GM19455 (cell line): Measurements from ENCODE around the gene KRT10.

Source experiments
- ATAC-seq: cut with Tn5 transposase; IDR thresholded peaks from one replicate; pipeline ENCODE4 v1.9.1; 2021; ENCODE audit not compliant: unreplicated experiment

KRT10 gene

GRCh38 chr17:40809721-40810421 lies 12.5 kb downstream of the KRT10 start:
- no peak for ATAC-seq

DNA sequence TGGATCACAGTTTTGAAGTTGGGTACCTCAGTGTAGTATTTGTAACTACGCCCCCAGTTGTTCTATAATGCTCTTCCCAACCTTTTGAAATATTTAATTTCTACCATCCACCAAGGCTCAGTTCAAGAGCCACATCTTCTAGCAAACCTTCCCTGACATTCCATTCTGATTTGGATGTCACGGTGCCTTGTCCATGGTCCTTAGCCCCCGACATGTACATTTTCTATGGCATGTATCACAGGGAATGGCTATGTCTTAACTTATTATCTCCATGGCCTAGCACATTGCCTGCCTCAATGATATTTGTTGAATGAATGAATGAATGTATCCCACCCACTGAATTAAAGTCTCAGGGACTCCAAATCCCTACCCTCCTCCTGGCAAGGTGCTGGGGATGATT lies 16.3 kb downstream of the KRT10 start:
- ATAC-seq: no peak

DNA sequence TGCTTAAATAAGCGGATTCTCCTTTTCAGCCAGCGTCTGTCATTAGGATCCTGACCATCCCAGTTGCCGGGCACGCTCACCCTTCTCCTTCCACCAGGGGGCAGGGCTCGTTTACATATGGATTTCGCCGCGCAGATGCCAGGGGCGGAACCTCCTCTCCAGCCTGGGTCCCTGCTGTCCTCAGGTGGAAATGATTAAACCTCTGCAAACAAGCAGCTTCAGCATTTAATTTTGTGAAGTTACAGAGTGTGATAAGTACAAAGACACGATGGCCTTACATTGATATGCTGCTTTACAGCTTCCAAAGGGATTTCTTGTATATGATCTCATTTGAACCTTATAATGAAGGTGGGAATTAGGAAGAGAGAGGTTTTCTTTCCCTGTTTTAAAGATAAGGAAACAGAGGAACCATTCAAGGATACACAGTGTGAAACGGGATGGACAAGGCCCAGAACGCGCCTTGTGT lies 18.8 kb downstream of the KRT10 start:
- no peak for ATAC-seq

DNA sequence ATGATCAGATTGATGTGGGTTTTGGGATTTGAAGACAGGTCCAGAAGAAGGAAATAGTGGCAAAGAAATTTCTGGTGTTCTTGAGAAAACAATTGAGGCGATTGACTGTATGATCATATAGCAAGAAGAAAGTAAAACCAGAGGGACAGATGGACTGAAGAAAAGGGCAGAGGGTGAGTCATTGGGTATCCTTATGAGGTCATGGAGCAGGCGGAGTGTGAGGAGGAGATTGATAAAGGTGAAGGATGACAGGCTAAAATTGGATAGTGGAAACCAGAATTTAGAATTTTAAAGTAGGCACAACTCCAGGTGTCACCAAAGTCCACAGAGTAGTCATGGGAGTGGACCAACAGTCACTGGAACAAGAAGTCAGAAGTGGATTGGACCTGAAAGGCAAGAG lies 21.3 kb downstream of the KRT10 start:
- ATAC-seq: no peak

GRCh38 chr17:40800381-40800780 lies 22.0 kb downstream of the KRT10 start:
- ATAC-seq: no peak

DNA sequence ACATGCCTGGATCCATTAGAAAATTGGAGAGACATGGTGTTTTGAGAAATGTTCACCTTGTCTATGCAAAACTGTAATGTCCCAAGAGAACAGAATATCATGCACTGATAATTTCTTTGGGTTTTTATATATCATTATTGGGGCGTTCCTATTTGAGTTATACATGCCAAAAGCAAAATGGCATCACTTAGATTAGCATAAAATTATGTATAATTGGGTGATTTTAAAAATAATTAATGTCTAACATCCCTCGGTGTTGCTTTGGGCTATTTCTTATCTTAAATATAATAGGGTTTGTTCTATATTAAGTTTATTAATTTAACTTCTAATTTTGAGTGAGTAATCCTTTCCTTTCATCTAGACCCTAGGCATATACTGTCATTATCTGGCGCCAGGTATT lies 22.6 kb downstream of the KRT10 start, which contains the start of gene KRT28:
KRT28 (minus strand) TSS at position 101 of the 400 bp plus-strand sequence; CDS start at position 35, 66 bp downstream.
- ATAC-seq: no peak

DNA sequence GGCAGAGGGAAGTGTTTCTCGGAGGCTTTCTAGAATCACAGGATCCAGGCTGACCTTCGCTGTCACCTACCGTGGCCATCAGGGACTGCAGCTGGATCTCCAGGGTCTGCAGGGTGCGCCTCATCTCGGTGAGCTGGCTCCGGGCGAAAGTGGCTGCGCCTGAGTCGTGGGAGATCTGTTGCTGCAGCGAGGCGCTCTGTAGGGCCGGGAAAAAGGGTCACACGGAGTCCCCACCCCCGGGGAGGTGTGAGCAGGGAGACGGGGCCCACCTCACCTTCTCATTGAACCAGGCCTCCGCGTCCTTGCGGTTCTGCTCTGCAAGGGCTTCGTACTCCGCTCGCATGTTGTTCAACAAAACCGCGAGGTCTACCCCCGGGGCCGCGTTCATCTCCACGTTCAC lies 25.6 kb downstream of the KRT10 start:
- ATAC-seq: no peak

DNA sequence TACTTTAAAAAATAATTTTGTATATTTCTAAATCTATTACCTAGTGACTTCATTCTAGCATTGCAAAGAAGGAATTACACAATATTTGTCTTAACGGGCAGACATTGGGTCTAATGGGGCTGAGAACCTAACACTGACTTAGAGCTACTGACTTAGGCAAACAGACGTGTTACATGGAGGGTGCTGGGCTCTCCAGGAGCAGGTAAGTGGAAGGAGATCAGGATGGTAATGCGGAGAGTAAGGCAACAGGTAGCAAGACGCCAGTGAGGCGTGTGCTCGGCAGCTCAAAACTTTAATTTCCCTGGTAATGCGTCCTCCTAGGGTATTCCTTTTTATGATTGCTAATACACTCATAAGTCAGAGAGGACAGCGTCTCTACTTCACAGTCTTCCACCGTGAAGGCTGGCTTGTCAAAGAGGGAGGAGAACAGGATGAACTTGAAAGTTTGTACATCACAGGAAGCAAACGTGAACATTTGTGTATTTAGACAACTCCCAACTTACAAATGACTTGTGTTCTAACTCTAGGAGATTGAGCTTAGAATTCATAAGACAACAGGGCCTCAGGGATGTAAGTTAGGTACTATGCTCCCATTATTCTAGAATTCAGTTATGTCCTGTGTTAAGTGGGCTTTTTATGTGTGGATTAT lies 27.3 kb downstream of the KRT10 start:
- no peak for ATAC-seq

DNA sequence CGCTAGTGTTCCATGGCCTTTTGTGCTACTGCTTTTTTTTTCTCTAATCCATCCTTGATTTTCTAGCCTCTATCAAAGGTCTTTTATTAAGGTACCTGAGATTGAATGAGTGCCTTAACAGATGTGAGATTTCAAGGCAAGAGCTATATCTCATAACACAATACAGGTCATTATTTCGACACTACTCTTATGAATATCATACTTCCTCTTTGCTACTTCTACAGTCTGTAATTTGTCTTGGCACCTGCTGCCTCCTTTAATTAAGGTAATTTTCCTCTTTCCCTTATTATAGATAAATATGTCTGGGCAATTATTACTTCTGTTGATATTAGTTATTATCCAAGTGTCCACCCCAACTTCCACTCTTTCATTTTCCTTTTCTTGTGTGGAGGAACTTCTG lies 27.9 kb downstream of the KRT10 start:
- no peak for ATAC-seq

GRCh38 chr17:40793832-40794231 lies 28.6 kb downstream of the KRT10 start:
- ATAC-seq: no peak

DNA sequence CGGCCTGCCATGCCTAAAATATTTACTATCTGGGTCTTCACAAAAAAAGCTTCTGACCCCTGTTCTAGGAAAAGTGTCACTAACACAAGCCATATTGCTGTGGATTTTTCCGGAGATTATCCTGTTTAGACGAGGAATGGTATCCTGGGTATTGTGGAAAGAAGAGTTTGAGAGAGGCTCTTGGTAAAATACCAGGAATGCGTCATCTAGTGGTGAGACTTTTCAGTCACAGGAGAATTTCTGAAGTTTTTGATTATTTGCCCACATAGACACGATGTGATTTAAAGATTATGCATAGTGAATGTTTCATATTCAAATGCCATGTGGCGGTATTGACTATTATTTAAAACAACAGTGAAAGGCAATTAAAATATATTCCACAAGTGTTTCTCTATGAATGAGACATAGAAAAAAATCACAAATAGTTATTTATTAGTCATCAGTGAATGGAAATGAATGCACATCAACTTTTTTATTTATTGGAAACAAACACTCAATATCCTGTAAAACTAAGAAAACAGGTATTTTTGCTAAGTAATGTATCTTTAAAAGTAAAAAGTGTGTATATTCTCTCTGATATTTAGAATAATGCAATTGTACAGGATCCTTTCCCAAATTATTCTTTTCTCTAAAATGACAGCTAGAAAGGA lies 30.5 kb downstream of the KRT10 start:
- no peak for ATAC-seq

- ATAC-seq: no peak
Measured at GRCh38 chr17:40791111-40791510, 31.3 kb downstream of the KRT10 start.

- ATAC-seq: no peak
Measured at GRCh38 chr17:40782450-40782849, 40.0 kb downstream of the KRT10 start, which contains the start of gene KRT27. KRT27 (minus strand) TSS chr17:40782550; CDS start chr17:40782493, 57 bp downstream.

- ATAC-seq: no peak
Measured at GRCh38 chr17:40779181-40779909, 43.1 kb downstream of the KRT10 start.

- no peak for ATAC-seq
Measured at GRCh38 chr17:40778461-40778860, 44.0 kb downstream of the KRT10 start.

- no peak for ATAC-seq
Measured at GRCh38 chr17:40777971-40778370, 44.4 kb downstream of the KRT10 start.

- no peak for ATAC-seq
Measured at GRCh38 chr17:40777459-40777858, 45.0 kb downstream of the KRT10 start.

GRCh38 chr17:40775945-40776344 lies 46.5 kb downstream of the KRT10 start:
- no peak for ATAC-seq

GRCh38 chr17:40772101-40772500 lies 50.3 kb downstream of the KRT10 start, which contains the start of gene KRT26:
KRT26 (minus strand) TSS chr17:40772201; CDS start chr17:40772113, 88 bp downstream.
- ATAC-seq: no peak
